ENCODE data around the gene ANKFN1.
"Not testable (repeated sequence)": the region's sequence is repeated elsewhere in the genome, so short reads cannot be mapped to it uniquely, and the experiment has no call there.

Gene ANKFN1

DNA sequence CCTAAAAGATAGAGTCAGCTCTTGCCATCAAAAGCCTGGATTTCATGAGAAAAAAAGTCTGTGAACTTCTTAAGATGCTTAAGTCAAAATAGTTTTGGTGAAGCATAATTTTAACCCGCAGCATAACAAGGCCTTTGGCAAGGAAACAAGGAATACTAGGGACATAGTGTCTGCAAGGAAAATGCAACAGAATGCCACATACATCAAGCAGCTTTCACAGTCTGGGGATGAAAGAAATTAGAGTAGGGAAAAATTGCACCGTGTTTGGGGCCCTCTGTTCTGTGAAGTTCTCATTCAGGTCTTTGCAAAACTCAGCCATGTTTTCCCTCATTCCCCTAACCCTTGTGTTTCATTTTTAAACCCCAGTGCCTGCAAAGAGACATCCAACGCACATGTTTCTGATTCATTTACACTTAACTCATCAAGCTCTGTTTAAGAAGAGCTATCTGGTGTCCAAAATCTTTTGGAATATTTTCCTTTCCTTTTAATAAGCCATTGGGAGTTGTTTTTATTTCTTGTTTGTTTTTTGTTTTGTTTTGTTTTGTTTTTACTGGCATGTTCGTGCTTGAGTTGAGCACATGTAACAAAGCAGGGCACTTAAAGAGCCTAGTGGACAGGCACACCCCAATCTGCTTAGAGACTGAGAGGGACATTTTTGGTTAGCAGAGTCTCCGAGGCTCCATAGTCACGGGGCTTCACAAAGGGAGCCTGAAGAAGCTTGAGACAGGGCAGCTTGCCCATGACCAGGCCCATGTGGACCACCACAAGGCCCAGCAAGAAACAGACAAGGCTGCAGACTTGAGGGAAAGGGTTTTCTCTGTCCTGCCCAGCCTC, 116.5 kb downstream of the ANKFN1 start:
- Histone ChIP-seq H3K4me3 (no peak overlapping the region), H3K27ac (peak overlapping the region in 16 of 21 experiments; percentile 6 to 88 (median 50))

DNA sequence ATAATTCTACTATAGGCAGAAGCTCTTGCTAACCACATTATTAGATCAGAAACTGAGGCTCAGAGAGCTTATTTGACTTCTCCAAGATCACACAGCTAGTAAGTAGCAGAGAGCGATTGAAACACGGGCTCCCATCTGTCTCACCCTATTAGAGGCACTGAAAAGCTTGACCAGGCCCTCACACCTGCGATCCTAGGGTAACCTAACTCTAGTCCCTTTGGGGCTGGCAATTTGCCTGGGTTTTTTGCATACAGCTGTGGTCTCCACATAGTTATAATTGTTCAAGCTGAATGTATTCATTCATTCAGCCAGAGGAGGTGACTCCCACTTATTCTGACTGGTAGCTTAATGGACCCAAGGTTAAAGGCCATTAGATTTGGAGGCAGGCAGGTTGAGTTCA, 121.2 kb downstream of the ANKFN1 start:
- Histone ChIP-seq H3K27ac (no peak overlapping the region), H3K4me3 (no peak overlapping the region)

DNA sequence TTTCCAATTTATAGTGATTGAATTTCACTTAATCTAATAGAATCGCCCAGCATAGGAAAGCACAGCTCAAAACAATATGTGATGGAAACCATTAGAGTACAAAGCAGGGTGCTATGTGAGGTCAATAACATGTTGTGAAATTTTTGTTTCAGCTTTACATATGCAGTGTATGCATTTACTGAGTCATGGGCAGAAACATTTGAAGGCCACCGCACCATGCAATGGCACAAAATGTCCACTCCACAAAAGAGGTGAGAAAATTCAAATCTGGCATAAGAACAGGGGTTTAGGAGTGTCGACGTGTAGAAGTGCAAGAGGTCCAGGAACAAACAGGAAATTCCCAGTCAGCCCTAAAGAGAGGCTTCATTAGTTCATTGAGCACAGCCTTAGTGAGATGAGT, 131.2 kb downstream of the ANKFN1 start:
- Histone ChIP-seq H3K27ac (no peak overlapping the region), H3K4me3 (no peak overlapping the region)

DNA sequence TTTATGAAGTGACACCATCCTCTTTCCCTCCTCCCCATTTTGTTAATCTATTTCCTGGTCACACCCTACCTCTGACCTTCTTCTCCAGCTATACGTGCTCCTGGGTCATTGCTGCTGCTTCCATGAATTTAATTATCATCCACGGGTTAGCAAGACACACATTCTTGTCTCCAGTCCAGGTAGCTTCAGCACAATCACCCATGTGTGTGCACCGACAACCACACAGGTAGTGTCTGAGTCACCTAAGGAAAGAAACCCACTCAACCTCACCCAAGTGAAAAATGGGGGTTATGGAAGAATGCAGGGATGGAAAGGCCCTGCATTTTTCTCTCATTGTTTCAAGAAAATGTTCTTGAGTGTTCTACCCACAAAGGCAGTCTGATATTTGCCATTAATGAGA, 135.5 kb downstream of the ANKFN1 start:
- not testable (repeated sequence) for H3K4me3 ChIP-seq
- H3K27ac ChIP-seq = peak overlapping the region in 1 of 21 experiments; percentile 25

DNA sequence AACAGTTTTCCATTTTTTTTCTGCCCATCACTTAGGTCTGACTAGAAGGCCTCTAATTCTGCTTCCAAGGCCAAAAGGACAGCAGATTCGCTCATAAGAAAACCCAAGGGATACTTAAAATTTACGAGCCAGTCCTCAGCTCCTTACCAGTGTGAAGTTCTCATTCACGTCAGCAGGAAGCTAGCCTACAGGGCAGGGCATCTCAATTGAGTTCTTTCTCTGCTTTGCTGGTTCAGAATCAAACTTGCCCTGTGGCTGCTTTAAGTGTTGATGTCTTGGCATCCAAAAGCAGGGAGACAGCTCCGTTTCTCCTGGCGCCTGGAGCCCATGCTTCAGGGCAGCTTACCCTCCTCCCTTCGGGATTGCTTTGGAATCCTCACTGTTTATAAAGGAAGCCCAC, 136.0 kb downstream of the ANKFN1 start:
- Histone ChIP-seq H3K27ac (peak overlapping the region in 2 of 21 experiments; percentile 11 to 25), H3K4me3 (no peak overlapping the region)

DNA sequence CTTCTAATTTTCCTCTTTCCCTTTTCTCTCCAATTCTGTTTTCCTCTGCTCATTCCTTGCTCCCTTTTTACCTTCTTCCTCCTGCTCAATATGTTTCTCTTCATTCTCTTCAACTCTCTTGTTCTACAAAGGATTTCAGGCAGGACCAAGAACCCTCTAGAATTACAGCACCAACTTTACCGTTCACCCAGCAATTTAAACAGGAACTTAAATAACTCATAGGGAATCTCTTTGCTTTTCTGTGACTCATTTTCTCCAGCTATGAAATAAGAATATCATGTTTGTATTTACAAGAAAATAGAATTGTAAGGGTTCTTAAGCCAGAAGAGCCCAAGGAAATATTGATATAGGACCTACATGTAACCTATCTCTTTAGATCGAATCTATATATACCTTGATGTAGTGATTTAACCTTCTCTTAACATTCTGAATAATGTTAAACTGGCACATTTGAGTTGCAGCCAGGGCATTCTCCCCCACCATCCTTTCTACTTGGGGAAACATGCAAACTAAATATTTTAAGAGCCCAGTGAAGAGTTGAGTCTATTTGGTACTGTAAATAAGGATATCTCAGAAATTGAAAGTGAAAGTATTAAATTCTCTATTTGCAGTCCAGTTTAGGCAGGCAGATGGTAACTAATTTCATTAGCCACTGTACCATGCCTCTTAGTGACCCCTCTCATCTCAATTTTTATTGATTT, 137.0 kb downstream of the ANKFN1 start:
- H3K27ac ChIP-seq = peak overlapping the region in 2 of 21 experiments; percentile 11 to 33
- peak overlapping the region in 1 of 7 experiments; percentile 1 for H3K4me3 ChIP-seq

DNA sequence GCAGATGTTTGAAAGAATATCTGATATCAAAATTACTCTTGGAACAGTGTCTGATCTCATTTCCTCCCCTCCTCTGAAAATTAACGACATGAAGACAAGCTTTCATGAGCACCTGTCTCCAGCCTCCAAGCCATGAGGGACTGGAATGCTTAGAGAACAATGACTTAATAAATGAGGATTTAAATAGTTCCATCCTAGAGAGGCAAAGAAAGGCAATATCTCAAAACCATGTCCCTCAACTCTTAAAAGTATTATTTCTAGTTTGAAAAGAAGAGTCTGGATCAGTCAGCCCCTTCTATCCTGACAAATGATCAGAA, 137.5 kb downstream of the ANKFN1 start:
- Histone ChIP-seq H3K4me3 (peak overlapping the region in 1 of 7 experiments; percentile 1), H3K27ac (peak overlapping the region in 2 of 21 experiments; percentile 24 to 33)

DNA sequence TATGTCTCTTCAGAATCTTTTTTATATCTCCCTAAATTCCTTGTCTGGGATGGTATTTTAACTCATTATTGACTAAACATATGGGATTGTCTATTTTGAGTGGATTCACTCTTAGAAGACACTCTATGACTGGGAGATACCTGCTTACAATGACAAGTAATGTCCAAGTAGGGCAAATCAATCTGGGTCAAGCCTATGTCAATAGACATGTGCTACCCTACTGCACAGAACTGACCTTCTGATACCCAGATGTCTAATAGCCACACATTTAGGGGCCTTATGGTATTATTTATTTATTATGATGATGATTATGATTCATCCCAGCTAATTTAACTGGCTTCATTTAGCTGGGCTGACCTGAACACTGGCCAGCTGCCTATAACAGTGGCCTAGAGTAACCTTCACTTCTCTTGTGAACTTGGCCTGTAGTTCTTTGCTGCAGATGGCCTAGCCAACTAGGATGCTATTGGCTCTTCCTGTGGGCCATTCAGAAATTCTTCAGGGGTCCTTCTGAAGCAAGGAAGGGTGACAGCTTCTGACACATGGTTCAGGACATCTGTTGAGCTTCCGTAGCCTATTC, 138.0 kb downstream of the ANKFN1 start:
- Histone ChIP-seq H3K27ac (no peak overlapping the region), H3K4me3 (no peak overlapping the region)

DNA sequence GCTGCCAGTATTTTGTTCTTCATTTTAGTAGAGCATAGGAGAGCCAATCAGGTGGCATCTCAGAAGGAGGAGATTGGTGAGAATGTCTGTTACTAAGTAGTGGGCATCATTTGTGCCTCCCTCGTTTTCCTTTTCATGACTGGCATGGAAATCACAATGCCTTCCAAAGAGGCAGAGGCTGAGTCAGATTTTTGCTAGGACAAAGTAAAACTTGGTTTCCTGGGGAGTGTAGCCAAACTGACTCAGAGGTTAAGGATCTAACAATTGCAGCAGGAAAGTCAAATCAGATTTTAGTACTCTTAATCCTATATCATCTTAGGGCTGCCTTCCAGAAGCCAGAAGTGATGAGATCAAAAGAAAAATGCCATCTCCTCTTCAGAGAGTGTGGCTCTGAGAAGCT, 138.7 kb downstream of the ANKFN1 start:
- H3K27ac ChIP-seq = no peak overlapping the region
- H3K4me3 ChIP-seq = no peak overlapping the region

DNA sequence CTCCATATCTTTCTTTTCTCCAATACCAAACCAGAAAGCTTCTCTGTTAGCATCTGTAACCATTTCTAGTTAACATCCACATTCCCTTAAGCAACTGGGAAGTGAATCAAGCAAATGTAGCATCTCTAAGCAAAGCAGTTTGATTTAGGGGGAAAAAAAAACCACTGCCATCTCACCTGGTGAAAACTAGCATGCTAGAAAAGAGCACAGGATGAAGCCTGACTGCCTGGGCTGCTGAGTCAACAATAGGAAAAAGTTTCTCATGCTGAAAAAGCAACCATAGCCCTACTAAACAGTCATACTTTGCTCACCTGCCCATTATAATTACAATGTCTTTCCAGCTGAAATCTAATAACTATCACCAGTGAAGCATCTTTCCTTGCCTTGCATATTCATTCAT, 139.3 kb downstream of the ANKFN1 start:
- Histone ChIP-seq H3K27ac (no peak overlapping the region), H3K4me3 (no peak overlapping the region)

DNA sequence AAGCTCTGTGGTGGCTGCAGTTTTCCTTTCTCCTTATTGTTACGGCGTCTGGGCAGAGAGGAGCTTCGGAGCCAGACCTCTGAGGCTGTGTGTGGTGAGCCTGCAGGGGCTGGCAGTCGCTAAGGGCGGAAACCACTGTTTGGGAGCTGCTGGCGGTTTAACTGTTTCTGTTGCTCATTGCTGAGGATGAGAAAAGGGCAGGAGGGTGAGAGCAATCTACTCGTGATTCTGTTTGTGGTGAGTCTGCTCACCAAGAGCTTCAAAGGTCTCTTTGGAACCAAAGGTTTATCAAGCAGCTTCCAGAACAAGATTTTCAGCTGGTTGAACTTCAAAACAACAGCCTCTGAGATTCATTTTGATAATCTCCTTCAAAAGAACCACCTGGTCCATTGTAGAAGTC, 143.9 kb downstream of the ANKFN1 start:
- Histone ChIP-seq H3K27ac (peak overlapping the region in 1 of 21 experiments; percentile 1), H3K4me3 (no peak overlapping the region)

DNA sequence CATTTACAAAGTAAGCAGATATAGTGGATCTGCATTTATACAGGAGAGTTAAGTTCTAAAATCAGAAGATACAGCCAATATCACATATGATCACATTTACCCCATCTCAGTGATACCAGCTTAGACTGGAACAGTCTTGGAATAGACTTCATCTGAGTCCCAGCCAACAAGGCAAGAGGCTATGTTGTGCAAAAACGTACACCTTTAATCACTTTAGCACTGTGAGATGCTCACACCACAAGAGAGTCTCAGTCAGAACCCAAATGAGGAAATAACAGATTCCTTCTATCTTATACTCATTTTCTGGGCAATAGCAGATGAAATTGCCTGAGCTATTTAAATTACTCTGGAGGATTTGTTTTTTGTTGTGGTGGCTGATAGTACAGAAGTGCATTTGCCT, 145.6 kb downstream of the ANKFN1 start:
- H3K4me3 ChIP-seq = no peak overlapping the region
- H3K27ac ChIP-seq = no peak overlapping the region

DNA sequence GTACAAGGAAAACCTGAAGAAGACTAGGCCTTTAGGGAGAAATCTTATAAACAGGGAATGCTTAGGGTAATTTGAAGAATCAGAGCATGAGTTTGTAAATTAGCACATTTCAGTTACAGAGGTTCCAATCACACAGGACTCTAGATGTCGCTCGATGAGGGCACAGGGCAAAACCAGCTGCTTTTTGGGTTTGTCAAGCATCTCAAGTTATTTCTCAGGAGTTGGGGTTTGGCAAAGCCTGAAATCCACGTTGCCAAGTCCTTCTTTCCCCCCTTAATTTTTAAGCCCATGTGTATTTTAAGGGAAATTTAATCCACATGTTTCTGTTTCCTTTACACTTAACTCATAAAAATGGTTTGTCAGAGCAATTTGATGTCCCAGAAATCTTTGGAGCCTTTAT, 146.9 kb downstream of the ANKFN1 start:
- H3K4me3 ChIP-seq = no peak overlapping the region
- no peak overlapping the region for H3K27ac ChIP-seq

DNA sequence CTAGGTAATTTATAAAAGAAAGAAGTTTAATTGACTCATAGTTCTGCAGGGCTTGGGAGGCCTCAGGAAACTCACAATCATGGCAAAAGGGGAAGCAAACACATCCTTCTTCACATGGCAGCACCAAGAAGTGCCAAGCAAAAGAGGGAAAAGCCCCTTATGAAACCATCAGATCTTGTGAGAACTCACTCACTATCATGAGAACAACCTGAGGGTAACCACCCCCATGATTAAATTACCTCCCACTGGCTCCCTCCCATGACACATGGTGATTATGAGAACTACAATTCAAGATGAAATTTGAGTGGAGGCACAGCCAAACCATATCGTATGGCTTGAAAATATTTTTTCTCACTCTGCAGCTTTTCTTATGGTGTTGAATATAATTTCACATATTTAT, 151.7 kb downstream of the ANKFN1 start:
- Histone ChIP-seq H3K27ac (no peak overlapping the region), H3K4me3 (no peak overlapping the region)

DNA sequence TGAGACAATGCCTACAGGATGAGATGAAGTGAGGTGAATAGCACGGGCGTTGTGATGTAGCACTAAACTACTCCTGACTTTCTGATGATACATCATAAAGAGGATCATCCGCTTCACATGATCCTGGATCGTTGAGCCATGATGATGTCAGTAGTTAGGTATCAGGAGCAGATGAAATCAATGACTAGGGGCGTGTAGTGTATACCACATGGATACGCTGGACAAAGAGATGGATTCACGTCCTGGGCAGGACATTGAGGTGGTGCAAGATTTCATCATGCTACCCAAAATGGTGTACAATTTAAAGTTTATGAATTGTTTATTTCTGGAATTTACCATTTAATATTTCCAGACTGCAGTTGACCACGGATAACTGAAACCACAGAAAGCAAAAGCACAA, 156.6 kb downstream of the ANKFN1 start:
- H3K27ac ChIP-seq = no peak overlapping the region
- no peak overlapping the region for H3K4me3 ChIP-seq

DNA sequence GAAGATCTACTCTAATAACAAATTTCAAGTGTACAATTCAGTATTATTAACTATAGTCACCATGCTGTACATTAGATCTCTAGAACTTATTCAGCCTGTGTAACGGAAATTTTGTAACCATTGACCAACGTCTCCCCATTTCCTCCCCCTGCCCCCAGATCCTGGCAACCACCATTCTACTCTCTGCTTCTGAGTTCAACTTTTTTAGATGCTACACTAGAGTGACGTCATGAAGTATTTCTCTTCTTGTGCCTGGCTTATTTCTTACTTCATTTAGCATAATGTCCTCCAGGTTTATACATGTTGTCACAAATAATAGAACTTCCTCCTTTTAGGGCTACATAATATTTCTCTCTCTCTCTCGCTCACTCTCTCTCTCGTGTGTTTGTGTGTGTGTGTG, 157.5 kb downstream of the ANKFN1 start:
- H3K27ac ChIP-seq = no peak overlapping the region
- H3K4me3 ChIP-seq = no peak overlapping the region

DNA sequence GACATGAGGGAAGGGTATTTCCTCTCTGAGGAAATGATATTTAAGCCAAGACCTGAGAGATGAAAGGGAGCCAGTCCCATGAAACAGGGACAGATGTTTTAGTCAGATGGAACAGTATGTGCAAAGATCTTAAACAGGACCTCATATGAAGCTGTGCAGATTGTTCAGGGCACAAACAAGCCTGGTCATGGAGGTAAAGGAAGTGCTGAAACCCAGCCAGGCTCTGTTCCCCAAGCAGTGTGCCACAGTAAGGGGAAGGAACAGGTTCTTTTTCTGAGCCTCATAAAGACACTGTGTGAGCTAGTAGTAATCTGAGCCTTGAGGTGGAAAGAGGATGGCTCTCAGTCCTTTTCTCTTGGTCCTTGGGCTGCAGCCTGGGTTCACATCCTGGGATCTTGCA, 159.9 kb downstream of the ANKFN1 start:
- Histone ChIP-seq H3K4me3 (no peak overlapping the region), H3K27ac (no peak overlapping the region)

DNA sequence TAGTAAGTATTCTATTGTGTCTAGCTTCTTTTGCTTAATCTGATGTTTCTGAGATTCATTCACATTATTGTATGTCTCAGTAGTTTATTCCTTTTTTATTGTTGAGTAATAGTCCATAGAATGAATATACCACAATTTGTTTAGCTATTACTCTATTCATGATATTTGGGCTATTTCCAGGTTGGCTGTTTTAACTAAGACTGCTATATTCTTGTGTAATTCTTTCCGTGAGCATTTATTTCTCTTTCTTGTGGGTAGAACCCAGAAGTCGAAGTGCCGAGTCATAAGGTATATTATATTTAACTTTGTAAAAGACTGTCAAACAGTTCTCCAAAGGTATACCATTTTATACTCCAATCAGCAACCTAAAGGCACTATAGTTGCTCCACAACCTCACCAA, 160.8 kb downstream of the ANKFN1 start:
- H3K4me3 ChIP-seq = no peak overlapping the region
- no peak overlapping the region for H3K27ac ChIP-seq

DNA sequence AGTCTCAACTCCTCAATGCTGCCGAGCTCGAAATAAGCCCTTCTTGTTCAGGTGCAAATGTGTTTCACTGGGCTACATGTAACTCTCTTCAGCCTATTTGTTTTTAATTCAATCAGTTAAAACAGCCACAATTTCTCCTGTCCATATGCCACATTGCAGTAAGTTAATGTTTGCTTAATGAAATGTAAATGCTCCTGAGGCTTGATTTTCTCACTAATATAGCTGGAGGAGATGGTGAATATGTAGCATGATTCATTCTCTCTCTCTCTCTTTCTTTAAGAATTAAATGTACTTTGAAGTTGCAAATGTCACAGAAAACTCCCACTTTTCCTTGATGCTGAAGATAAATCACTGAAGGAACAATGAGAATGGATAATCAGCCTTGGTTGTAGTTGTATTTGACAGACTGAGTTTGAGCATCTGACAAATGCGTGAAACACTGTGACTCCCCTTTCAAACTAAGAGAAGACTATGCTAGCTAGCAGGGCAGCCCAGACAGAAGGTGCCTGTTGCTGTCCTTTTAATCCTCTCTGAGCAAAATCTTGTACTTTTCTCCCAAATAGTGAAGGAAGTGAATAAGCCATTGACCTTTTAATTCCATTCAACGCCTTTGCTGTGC, 161.8 kb downstream of the ANKFN1 start:
- Histone ChIP-seq H3K4me3 (no peak overlapping the region), H3K27ac (no peak overlapping the region)

DNA sequence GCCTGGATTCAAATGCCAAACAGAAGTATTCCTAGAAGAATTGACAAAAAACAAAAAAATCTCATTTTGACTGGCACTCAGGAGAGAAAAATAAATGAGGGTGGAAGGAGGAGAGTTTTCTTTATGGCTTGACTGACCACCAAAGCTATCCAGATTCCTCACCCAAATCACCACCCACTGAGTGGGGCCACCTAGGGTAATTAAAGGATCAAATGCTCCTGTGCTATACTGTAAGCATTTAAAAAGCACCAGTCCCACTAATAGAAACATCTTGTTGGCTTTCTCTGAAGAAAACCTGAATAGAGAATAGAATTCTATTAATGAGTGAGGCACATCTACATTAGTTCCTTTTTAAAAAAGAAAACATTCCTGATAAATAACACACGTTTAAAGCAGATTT, 163.3 kb downstream of the ANKFN1 start:
- Histone ChIP-seq H3K4me3 (no peak overlapping the region), H3K27ac (no peak overlapping the region)

All from skin epidermis (tissue), 12 donors.